Mesothelial cell of epicardium (in vitro differentiated cells): ENCODE data around the gene RAB20. TPM values are rescaled to one million over a fixed set of nuclear protein-coding genes. Genes with fewer than 3 reads are reported as not detected.
"Not testable (repeated sequence)": the region's sequence is repeated elsewhere in the genome, so short reads cannot be mapped to it uniquely, and the experiment has no call there.

Experiments
- DNase-seq, 2 experiments: peaks; one replicate each; pipeline ENCODE4 v3.0.0; 2021; ENCODE audit warnings: low spot score in 2 of 2; ENCODE audit not compliant: unreplicated experiment in 2 of 2
- H3K27ac Mint-ChIP-seq: 2 replicates; pipeline ENCODE4 v1.8.0; 2021; ENCODE audit warnings: mixed read lengths
- H3K27me3 Mint-ChIP-seq: 2 replicates; pipeline ENCODE4 v1.8.0; 2021; ENCODE audit warnings: low read depth, mixed read lengths
- H3K36me3 Mint-ChIP-seq: 2 replicates; pipeline ENCODE4 v1.8.0; 2021; ENCODE audit warnings: mixed read lengths
- H3K4me1 Mint-ChIP-seq: 2 replicates; pipeline ENCODE4 v1.8.0; 2021; ENCODE audit warnings: mixed read lengths
- H3K4me3 Mint-ChIP-seq: 2 replicates; pipeline ENCODE4 v1.8.0; 2021; ENCODE audit warnings: mild to moderate bottlenecking, moderate library complexity, mixed read lengths
- H3K9me3 Mint-ChIP-seq: 2 replicates; pipeline ENCODE4 v1.8.0; 2021; ENCODE audit warnings: mixed read lengths
- CTCF ChIP-seq: fragments of 200-600 bp; sonication (generic); IDR thresholded peaks from one replicate; pipeline ENCODE4 v1.5.0; 2021; ENCODE audit warnings: antibody characterized with exemption; ENCODE audit not compliant: unreplicated experiment
- total RNA-seq: library from RNA; stranded (reverse); gene quantifications from 3 replicates; pipeline ENCODE4 v1.2.1, GENCODE V29; 2021

The RAB20 gene
- 8.9 to 10.2 TPM (median 9.6 TPM) in 3 replicates for total RNA-seq

DNA sequence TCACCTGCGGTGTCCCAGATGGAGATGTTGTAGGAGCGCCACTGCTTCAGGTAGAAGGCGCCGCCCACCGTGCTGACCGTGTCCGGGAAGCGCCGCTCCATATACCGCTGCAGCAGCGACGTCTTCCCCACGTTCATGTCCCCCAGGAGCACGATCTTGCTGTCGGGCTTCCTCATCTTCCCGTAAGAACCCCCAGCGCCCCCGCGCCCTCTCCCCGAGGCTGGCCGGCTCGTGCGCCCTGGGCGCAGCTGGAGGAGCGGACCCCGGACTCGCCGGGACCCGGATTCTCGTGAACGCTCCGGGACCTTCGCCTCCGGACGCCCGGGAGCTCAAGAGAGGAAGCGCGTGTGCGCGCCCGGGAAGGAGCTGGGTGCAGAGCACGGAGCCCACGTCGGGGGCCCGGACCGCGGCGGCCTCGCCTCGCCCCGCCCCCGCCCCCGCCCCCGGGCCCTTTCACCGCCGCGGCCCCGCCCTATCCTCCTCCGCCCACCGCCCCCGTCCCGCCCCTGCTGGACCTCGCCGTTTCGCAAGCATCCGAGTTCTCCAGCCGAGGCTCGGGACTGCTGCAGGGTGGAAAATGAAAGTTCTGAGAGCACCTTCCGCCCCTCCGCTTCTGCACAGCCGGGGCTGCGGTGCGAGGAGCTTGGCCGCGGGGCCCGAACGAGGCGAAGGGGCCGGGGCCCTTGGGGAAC, at the start of gene RAB20:
Gene RAB20 (minus strand): TSS at position 379 of the 692 bp plus-strand sequence. CDS start 203 bp downstream, at position 176.
- peak; percentile 60 to 77 for DNase-seq
- Mint-ChIP-seq H3K27ac (peak within 1 kb of the TSS; percentile 95), H3K36me3 (peaks cover 12% of the 10 kb centered on the region), H3K27me3 (no peaks in the 10 kb centered on the region), H3K4me1 (peaks cover 51% of the 10 kb centered on the region), H3K4me3 (peak within 1 kb of the TSS; percentile 93), H3K9me3 (peaks cover 9% of the 10 kb centered on the region)
- TF ChIP-seq CTCF, result no peak

DNA sequence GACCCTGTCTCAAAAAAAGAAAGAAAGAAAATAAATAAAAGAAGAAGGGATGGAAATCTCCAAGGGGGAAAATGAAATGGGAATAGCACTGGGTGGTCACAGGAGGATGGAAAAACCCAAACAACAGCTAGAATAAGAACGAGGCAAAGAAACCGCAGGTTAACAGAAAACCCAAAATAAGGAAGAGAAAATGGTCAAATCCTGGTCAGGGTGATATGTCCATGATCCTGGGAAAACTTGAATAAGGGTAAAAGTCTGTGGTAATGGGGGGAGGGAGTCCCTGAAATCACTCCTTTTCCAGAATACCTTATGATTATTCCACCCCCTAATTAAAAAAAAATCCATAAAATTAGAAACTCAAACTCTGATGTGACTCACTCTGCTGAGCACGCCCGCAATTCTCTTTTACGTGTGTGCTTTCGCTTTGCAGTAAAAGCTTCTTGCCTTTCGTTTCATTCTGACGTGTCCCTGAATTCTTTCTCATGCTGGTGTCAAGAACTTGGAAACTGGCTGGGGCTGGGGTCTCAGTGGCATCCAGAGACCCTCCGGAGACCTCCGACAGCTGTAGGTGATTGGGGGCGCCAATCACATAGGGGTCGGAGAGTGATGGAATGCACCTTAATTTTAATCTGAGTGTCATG, 49.6 kb upstream of the RAB20 start:
- Mint-ChIP-seq H3K27ac (peak overlapping the region; percentile 90), H3K4me1 (peaks cover 39% of the 10 kb centered on the region), H3K36me3 (peaks cover 4% of the 10 kb centered on the region), H3K27me3 (no peaks in the 10 kb centered on the region), H3K4me3 (peak overlapping the region; percentile 1), H3K9me3 (peaks cover 10% of the 10 kb centered on the region)
- no peak for DNase-seq
- no peak for TF ChIP-seq CTCF

DNA sequence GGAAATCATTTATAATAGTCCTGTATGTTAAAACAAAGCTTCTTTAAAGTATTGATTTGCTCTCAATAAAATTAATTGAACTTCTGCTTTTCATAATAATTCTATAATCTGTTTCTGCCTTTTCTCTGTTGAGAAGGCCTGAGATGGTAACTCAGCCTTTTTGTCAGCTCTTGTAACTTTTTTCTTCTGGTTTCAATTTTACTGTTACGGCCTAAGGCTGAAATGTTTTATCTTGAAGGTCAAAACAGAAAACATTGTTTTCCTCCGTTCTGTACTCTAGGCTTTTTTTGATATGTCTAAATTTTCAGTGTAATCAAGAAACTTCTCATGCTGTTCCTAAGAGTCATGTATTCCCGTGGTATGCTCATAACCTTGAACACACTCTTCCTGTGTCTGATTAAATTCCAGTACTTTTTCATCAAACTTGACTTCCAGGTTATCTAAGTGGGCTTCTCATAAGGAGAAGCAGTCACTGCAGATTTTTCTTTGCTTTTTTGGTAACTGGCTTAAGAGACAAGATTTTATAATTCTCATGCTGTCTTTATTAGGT, 46.2 kb upstream of the RAB20 start:
- Mint-ChIP-seq H3K4me3 (no peak overlapping the region), H3K27ac (peak overlapping the region; percentile 33), H3K36me3 (peaks cover 4% of the 10 kb centered on the region), H3K9me3 (peaks cover 4% of the 10 kb centered on the region), H3K27me3 (no peaks in the 10 kb centered on the region), H3K4me1 (peaks cover 32% of the 10 kb centered on the region)
- no peak for TF ChIP-seq CTCF
- DNase-seq, result no peak

- not testable (repeated sequence) for H3K27ac Mint-ChIP-seq, H3K27me3 Mint-ChIP-seq, DNase-seq, H3K36me3 Mint-ChIP-seq, H3K9me3 Mint-ChIP-seq, H3K4me3 Mint-ChIP-seq
- H3K4me1 Mint-ChIP-seq, result peaks cover 32% of the 10 kb centered on the region
Measured at GRCh38 chr13:110606281-110606680, 44.8 kb upstream of the RAB20 start.

- H3K4me3 Mint-ChIP-seq, result no peak overlapping the region
- no peak for TF ChIP-seq CTCF
- H3K9me3 Mint-ChIP-seq, result peaks cover 4% of the 10 kb centered on the region
- H3K27ac Mint-ChIP-seq, result no peak overlapping the region
- no peaks in the 10 kb centered on the region for H3K27me3 Mint-ChIP-seq
- no peak for DNase-seq
- peaks cover 4% of the 10 kb centered on the region for H3K36me3 Mint-ChIP-seq
- peaks cover 29% of the 10 kb centered on the region for H3K4me1 Mint-ChIP-seq
Measured at GRCh38 chr13:110605132-110605531, 43.6 kb upstream of the RAB20 start.

DNA sequence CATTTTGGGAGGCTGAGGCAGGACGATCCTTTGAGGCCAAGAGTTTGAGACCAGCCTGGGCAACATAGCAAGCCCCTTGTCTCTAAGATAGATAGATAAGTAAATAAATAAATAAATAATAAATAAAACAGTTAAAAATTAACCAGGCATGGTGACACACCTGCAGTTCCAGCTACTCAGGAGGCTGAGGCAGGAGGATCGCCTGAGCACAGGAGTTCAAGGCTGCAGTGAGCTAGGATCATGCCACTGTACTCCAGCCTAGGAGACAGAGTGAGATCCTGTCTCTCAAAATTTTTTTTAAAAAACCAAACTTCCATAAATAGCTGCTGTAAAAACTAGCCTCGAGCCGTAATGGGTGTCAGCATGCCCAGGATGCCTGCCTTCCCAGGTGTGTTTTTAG, 39.5 kb upstream of the RAB20 start:
- no peaks in the 10 kb centered on the region for H3K9me3 Mint-ChIP-seq
- TF ChIP-seq CTCF, result no peak
- no peak overlapping the region for H3K4me3 Mint-ChIP-seq
- H3K27ac Mint-ChIP-seq, result no peak overlapping the region
- DNase-seq, result no peak
- no peaks in the 10 kb centered on the region for H3K27me3 Mint-ChIP-seq
- H3K36me3 Mint-ChIP-seq, result no peaks in the 10 kb centered on the region
- peaks cover 29% of the 10 kb centered on the region for H3K4me1 Mint-ChIP-seq
